CD8-positive, alpha-beta memory T cell (primary cell): ENCODE measurements around the gene NAT14. TPM values are rescaled to one million over a fixed set of nuclear protein-coding genes. Genes with fewer than 3 reads are reported as not detected.
A peak's percentile ranks its signal among the peaks of the same experiment; 100 is the strongest.

Experiments used
- CTCF ChIA-PET: fragments of 350-600 bp; sonication (Branson Sonifier 250); formaldehyde crosslinking; loops from one replicate; lab custom pipeline; 2021; ENCODE audit warnings: antibody characterized with exemption; lab: Charles Lee
- POLR2A ChIA-PET: fragments of 350-600 bp; sonication (Branson Sonifier 250); formaldehyde crosslinking; loops from one replicate; lab custom pipeline; 2021; ENCODE audit warnings: antibody characterized with exemption; lab: Charles Lee
- DNase-seq, 5 donors: peaks; one replicate each; pipeline versions ENCODE4 v3.0.0 to v3.0.0-alpha.2; 2020 to 2022; ENCODE audit warnings: mixed read lengths in 1 of 5
- H3K27ac ChIP-seq: one replicate; pipeline ENCODE4 v1.7.0; 2013; ENCODE audit warnings: low read depth, mild to moderate bottlenecking, low read length, moderate library complexity
- H3K27me3 ChIP-seq: 2 replicates; pipeline ENCODE4 v1.7.0; 2013; ENCODE audit warnings: low read length, mild to moderate bottlenecking; ENCODE audit not compliant: insufficient read depth, poor library complexity, severe bottlenecking
- H3K36me3 ChIP-seq: 2 replicates; pipeline ENCODE4 v1.7.0; 2013; ENCODE audit warnings: mild to moderate bottlenecking, low read length, moderate library complexity; ENCODE audit not compliant: insufficient read depth
- H3K4me1 ChIP-seq: 2 replicates; pipeline ENCODE4 v1.7.0; 2013; ENCODE audit warnings: mild to moderate bottlenecking, low read length, moderate library complexity; ENCODE audit not compliant: insufficient read depth
- H3K4me3 ChIP-seq: 2 replicates; pipeline ENCODE4 v1.7.0; 2013; ENCODE audit warnings: mild to moderate bottlenecking, low read length
- H3K9me3 ChIP-seq: 2 replicates; pipeline ENCODE4 v1.7.0; 2013; ENCODE audit warnings: mild to moderate bottlenecking, low read length
- H3K27ac Mint-ChIP-seq, 8 donors: one replicate each; pipeline ENCODE4 v1.8.0; 2020 to 2021; ENCODE audit warnings: mixed read lengths in 8 of 8, mild to moderate bottlenecking in 6 of 8, inconsistent platforms in 3 of 8, moderate library complexity in 3 of 8
- H3K27me3 Mint-ChIP-seq, 2 donors: one replicate each; pipeline ENCODE4 v1.8.0; 2020 to 2021; ENCODE audit warnings: mixed read lengths in 2 of 2, mild to moderate bottlenecking in 1 of 2, moderate library complexity in 1 of 2
- H3K36me3 Mint-ChIP-seq, 3 donors: one replicate each; pipeline ENCODE4 v1.8.0; 2020 to 2021; ENCODE audit warnings: mixed read lengths in 3 of 3, inconsistent platforms in 1 of 3, mild to moderate bottlenecking in 1 of 3
- H3K4me1 Mint-ChIP-seq, 3 donors: one replicate each; pipeline ENCODE4 v1.8.0; 2020 to 2021; ENCODE audit warnings: mixed read lengths in 3 of 3, inconsistent platforms in 1 of 3, mild to moderate bottlenecking in 1 of 3
- H3K4me3 Mint-ChIP-seq, 7 donors: one replicate each; pipeline ENCODE4 v1.8.0; 2020 to 2021; ENCODE audit warnings: mixed read lengths in 7 of 7, mild to moderate bottlenecking in 6 of 7, moderate library complexity in 4 of 7, inconsistent platforms in 2 of 7
- H3K9me3 Mint-ChIP-seq, 5 donors: one replicate each; pipeline ENCODE4 v1.8.0; 2020 to 2022; ENCODE audit warnings: mixed read lengths in 5 of 5, mild to moderate bottlenecking in 3 of 5, moderate library complexity in 2 of 5, inconsistent platforms in 1 of 5
- polyA plus RNA-seq: library from polyadenylated mRNA; unstranded; fragments of 300-500 nt; fragmentation: Illumina TruSeq; gene quantifications from one replicate; pipeline ENCODE4 v1.2.3, GENCODE V29; 2021
- total RNA-seq, 2 experiments: library from RNA; stranded (reverse); gene quantifications; one replicate each; pipeline ENCODE4 v1.2.3, GENCODE V29; 2021

The NAT14 gene
- total and polyA plus RNA-seq, 3 experiments from 2014 or later: 7.0 to 28.4 (median 27.5) TPM

DNA sequence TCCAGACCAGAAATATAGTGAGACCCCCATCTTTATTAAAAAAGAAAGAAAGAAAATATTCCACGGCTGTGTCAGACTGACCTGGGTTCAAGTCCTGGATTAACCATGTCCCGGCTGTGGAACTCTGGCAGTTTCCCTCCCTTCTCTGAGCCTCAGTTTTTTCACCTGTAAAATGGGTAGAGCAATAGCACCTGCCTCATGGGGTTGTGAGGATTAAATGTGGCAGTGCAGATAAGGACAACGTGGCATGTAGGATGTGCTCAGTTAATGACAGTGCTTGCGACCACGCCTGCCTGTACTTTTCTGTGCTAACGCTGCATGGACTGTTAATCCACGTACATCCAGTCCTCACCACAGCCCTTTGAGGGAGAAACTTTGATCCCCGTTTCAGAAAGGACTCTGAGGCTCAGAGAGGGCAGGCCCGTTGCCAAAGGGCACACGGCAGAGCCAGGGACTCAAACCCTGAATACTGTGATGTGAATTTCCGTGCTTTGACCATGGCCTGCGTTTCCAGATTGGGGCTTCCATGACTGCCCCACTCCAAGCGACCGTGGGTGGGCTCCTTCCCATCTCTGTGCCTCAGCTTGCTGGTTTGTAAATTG, 35.8 kb downstream of the NAT14 start:
- H3K36me3 ChIP-seq: no peaks in the 10 kb centered on the region
- no peaks in the 10 kb centered on the region for H3K9me3 Mint-ChIP-seq
- H3K4me3 Mint-ChIP-seq: no peak overlapping the region

DNA sequence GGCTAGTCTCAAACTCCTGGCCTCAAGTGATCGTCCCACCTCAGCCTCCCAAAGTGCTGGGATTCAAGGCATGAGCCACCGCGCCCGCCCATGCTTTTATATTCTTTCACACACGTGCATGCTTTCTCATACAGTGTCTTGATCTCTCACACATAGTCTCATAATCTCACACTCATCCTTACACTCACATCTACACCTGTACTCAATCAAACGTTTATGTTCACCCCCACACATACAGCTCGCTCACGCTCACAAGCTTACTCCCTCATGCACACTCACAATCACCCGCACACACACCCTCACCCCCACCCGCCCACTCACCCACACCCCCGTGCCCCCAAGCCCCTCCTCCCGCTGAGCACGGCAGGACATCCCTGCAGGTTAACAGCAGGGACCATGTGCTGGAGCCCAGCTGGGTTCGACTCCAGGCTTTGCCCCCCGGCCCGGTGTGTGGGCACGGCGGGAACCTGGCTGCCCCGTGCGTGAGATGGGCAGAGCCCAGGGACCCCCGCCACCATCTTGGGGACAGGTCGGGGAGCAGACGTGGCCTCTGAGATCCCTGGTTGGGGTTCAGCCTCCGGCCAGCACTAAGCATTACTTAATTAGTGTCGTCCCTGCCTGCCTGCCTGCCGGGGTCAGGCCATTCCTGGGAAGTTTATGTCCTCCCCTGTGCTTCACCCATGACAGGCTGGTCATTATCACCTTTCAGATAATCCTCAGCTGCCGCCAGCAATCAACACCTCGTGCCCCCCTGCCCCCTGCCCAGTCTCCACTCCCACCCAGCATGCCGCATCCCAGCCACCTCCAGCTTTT, 40.5 kb downstream of the NAT14 start:
- POLR2A ChIA-PET: no interaction called here
- no peaks in the 10 kb centered on the region for H3K9me3 Mint-ChIP-seq
- CTCF ChIA-PET: no interaction called here

More for the DNA sequence above, 35.8 kb downstream of the NAT14 start:
- Histone ChIP-seq H3K4me3 (no peak overlapping the region), H3K27ac (no peak overlapping the region), H3K4me1 (peaks cover 5% of the 10 kb centered on the region), H3K9me3 (no peaks in the 10 kb centered on the region), H3K27me3 (no peaks in the 10 kb centered on the region)
- ChIA-PET CTCF (no interaction called here), POLR2A (no interaction called here)
- Mint-ChIP-seq H3K27me3 (peaks cover 1 to 12% of the 10 kb centered on the region in 2 donors), H3K27ac (no peak overlapping the region), H3K4me1 (peaks cover 3 to 4% (median 4%) of the 10 kb centered on the region in 3 donors), H3K36me3 (no peaks in the 10 kb centered on the region)
- DNase-seq: no peak

DNA sequence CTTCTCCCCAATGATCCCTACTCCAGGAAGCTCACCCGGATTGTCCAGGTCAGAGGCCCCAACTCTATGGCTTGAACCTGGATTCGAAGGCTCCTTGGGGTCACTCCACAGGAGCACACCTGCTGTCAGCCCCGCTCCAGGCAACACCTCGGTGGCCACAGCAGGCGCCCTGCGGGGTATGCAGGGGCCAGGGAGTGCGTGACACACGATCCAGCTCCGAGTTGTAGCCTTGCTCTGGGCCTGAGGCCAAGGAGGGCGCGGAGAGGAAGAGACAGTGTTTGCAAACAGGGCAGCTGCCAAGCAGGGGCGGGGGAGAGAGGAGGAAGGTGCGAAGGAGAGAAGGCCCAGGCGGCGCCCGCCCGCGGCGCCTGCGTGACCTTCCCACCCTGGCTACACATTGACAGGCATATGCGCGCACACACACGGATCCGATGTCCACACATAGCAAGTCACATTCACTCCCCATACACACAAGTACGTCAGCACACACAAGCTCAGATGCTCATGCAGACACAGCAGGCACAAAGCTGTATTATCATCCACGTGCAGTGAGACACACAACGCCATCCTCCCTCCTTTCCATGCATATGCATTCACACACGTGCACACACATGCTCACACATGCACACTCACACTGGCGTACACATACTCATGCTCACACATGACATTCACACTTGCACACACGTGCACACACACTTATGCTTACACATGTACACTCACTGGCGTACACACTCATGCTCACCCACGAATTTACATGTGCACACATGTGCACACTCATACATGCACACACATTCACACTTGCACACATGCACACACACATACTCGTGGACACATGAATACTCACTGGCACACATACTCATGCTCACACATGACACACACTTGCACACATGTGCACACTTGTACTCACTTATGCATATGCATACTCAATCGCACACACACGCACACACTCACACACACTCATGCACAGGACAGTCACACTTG, 41.5 kb downstream of the NAT14 start:
- POLR2A ChIA-PET: no interaction called here
- no peak for DNase-seq
- no peaks in the 10 kb centered on the region for H3K36me3 ChIP-seq
- no peaks in the 10 kb centered on the region for H3K9me3 Mint-ChIP-seq
- H3K4me3 Mint-ChIP-seq: no peak overlapping the region
- H3K27ac ChIP-seq: no peak overlapping the region
- peaks cover 1 to 12% of the 10 kb centered on the region in 2 donors for H3K27me3 Mint-ChIP-seq
- CTCF ChIA-PET: no interaction called here
- H3K27me3 ChIP-seq: no peaks in the 10 kb centered on the region
- no peaks in the 10 kb centered on the region for H3K36me3 Mint-ChIP-seq
- no peak overlapping the region for H3K4me3 ChIP-seq
- H3K4me1 ChIP-seq: no peaks in the 10 kb centered on the region
- H3K4me1 Mint-ChIP-seq: no peaks in the 10 kb centered on the region
- H3K9me3 ChIP-seq: no peaks in the 10 kb centered on the region
- no peak overlapping the region for H3K27ac Mint-ChIP-seq

More for the DNA sequence above, 40.5 kb downstream of the NAT14 start:
- DNase-seq: no peak
- H3K4me3 ChIP-seq: no peak overlapping the region
- no peaks in the 10 kb centered on the region for H3K4me1 Mint-ChIP-seq
- H3K27ac ChIP-seq: no peak overlapping the region
- no peaks in the 10 kb centered on the region for H3K9me3 ChIP-seq
- no peaks in the 10 kb centered on the region for H3K4me1 ChIP-seq
- peak overlapping the region in 1 of 8 donors; percentile 39 for H3K27ac Mint-ChIP-seq
- no peaks in the 10 kb centered on the region for H3K36me3 ChIP-seq
- H3K36me3 Mint-ChIP-seq: no peaks in the 10 kb centered on the region
- peaks cover 1 to 12% of the 10 kb centered on the region in 2 donors for H3K27me3 Mint-ChIP-seq
- H3K4me3 Mint-ChIP-seq: no peak overlapping the region
- H3K27me3 ChIP-seq: no peaks in the 10 kb centered on the region

DNA sequence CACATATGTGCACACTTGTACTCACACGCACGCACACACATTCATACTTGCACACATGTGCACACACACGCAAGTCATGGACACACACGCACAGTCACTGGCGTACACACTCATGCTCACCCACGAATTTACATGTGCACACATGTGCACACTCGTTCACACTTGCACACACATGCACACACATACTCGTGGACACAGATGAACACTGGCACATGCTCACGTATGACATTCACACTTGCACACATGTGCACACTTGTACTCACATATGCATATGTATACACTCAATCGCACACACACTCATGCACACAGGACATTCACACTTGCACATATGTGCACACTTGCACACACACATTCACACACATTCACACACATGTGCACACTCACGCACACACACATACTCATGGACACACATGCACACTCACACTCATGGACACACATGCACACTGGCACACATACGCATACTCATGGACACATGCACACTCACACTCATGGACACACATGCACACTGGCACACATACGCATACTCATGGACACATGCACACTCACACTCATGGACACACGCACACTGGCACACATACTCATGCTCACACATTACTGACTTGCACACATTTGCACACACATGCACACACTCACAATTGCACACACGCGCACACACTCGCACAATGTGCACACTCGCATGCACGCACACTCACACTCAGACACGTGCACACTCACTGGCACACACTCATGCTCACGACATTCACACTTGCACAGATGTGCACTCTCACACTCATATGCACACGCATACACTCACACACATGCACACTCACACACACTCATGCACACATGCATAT, 42.4 kb downstream of the NAT14 start:
- Mint-ChIP-seq H3K4me1 (no peaks in the 10 kb centered on the region), H3K36me3 (no peaks in the 10 kb centered on the region), H3K27ac (no peak overlapping the region), H3K4me3 (no peak overlapping the region), H3K27me3 (peaks cover 1 to 8% of the 10 kb centered on the region in 2 donors), H3K9me3 (no peaks in the 10 kb centered on the region)
- Histone ChIP-seq H3K27me3 (no peaks in the 10 kb centered on the region), H3K4me3 (no peak overlapping the region), H3K36me3 (no peaks in the 10 kb centered on the region), H3K9me3 (no peaks in the 10 kb centered on the region), H3K4me1 (no peaks in the 10 kb centered on the region), H3K27ac (no peak overlapping the region)
- CTCF ChIA-PET: no interaction called here
- POLR2A ChIA-PET: no interaction called here
- no peak for DNase-seq

DNA sequence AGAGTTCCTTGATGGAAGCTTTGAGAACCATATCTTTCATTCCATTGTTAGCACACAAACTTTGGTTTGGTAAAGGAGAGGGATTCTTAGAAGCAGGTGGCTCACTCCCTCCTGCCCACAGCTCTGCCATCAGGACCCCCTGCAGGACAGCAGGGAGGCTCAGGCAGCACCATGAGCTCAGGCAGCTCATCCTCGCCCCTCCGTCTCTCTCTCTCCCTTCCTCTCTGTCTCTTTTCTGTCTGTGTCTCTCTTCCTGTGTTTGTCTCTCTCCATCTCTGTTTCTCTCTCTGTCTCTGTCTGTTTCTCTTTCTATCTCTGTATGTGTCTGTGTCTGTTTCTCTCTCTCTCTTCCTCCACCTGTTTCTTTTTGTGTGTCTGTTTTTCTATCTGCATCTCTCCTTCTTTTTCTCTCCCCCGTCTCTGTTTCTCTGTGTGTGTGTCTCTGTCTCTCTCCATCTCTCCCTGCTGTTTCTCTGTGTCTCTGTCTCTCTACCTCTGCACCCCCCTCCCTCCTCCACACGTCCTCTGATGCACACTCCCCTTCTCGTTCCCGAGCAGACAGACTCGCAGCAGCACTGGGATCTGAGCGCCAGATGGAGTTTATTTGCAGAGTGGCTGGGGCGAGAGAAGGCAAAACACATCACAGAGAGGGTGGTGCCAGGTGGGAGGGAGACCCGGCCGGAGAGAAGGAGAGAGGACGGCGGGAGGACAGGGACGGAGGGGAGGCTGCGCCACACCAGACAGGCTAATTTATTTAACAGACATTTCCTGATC, 43.2 kb downstream of the NAT14 start:
- Histone ChIP-seq H3K36me3 (no peaks in the 10 kb centered on the region), H3K4me1 (no peaks in the 10 kb centered on the region), H3K9me3 (no peaks in the 10 kb centered on the region), H3K27ac (no peak overlapping the region), H3K27me3 (no peaks in the 10 kb centered on the region), H3K4me3 (no peak overlapping the region)
- Mint-ChIP-seq H3K4me3 (no peak overlapping the region), H3K9me3 (no peaks in the 10 kb centered on the region), H3K27ac (no peak overlapping the region), H3K4me1 (no peaks in the 10 kb centered on the region), H3K27me3 (peaks cover 1 to 8% of the 10 kb centered on the region in 2 donors), H3K36me3 (no peaks in the 10 kb centered on the region)
- ChIA-PET POLR2A (no interaction called here), CTCF (no interaction called here)
- no peak for DNase-seq

DNA sequence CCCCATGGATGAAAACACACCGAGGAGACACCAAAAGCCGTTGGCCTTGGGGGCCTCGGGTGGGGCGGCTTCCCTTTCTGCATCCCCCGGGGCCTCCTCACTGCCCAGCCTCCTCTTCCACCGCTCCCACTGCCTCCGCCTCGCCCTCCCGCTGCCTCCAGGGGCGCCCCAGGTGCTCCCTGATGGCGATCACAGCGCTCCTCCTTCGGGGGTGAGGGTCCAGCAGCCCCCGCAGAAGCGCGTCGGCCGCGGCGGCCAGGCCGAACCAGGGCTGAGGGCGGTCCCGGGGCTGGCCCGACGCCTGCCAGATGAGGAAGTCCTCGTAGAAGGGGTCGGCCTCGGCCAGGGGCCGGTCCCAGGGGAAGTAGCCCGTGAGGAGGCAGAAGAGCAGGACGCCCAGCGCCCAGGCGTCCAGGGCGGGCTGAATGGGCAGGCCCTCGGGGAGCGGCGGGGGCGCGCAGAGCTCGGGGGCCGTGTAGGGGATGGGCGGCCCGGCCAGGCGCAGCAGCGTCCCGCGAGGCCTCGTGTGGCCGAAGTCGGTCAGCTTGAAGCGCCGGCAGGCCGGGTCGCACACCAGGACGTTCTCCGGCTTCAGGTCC, 44.7 kb downstream of the NAT14 start:
- H3K36me3 ChIP-seq: no peaks in the 10 kb centered on the region
- H3K27ac ChIP-seq: no peak overlapping the region
- DNase-seq: no peak
- H3K36me3 Mint-ChIP-seq: no peaks in the 10 kb centered on the region
- H3K27me3 ChIP-seq: no peaks in the 10 kb centered on the region
- ChIA-PET CTCF (no interaction called here), POLR2A (no interaction called here)
- peaks cover 4 to 6% of the 10 kb centered on the region in 2 donors for H3K27me3 Mint-ChIP-seq
- H3K4me1 Mint-ChIP-seq: no peaks in the 10 kb centered on the region
- no peak overlapping the region for H3K4me3 Mint-ChIP-seq
- no peaks in the 10 kb centered on the region for H3K4me1 ChIP-seq
- H3K4me3 ChIP-seq: no peak overlapping the region
- no peak overlapping the region for H3K27ac Mint-ChIP-seq
- H3K9me3 Mint-ChIP-seq: no peaks in the 10 kb centered on the region
- H3K9me3 ChIP-seq: no peaks in the 10 kb centered on the region

DNA sequence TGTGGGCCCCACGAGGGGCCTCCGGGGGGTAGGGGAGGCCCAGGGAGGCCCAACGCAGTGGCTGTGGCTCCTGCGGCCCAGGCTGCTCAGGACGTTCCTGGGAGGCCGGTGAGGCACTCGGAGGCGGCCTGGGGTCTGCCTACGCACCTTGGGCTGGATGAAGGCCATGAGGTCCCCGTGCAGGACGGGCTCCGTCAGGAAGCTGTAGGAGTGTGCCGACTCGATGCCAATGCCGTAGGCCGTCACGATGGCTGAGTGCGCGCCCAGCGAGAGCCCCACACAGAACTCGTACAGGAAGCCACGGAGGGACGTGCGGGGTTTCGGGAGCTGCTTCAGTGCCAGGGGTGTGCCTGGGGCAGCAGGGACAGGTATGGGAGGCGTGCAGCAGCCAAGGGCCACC, 46.0 kb downstream of the NAT14 start:
- H3K27me3 ChIP-seq: no peaks in the 10 kb centered on the region
- Mint-ChIP-seq H3K9me3 (no peaks in the 10 kb centered on the region), H3K36me3 (no peaks in the 10 kb centered on the region), H3K4me1 (no peaks in the 10 kb centered on the region), H3K27me3 (peaks cover 0 to 6% of the 10 kb centered on the region in 2 donors), H3K4me3 (no peak overlapping the region), H3K27ac (no peak overlapping the region)
- H3K36me3 ChIP-seq: no peaks in the 10 kb centered on the region
- H3K9me3 ChIP-seq: no peaks in the 10 kb centered on the region
- H3K4me1 ChIP-seq: no peaks in the 10 kb centered on the region
- H3K27ac ChIP-seq: no peak overlapping the region
- ChIA-PET POLR2A (no interaction called here), CTCF (no interaction called here)
- DNase-seq: no peak
- H3K4me3 ChIP-seq: no peak overlapping the region
